Small intestine (tissue), 7 donors: ENCODE measurements around the gene GRID2. TPM values are rescaled to one million over a fixed set of nuclear protein-coding genes. Genes with fewer than 3 reads are reported as not detected.

Source experiments
- DNase-seq, 2 donors: peaks; one replicate each; pipeline versions ENCODE4 v3.0.0 to v3.0.0-alpha.2; 2013
- FAIRE-seq: peaks from 2 replicates; lab custom pipeline; 2012; peaks lifted over from hg19 to GRCh38; lab: Jason Lieb, UNC
- H3K27ac ChIP-seq, 3 donors: one replicate each; pipeline ENCODE4 v1.5.1; 2013; ENCODE audit warnings: low read length in 2 of 3, mild to moderate bottlenecking in 2 of 3, control low read depth in 1 of 3, inconsistent platforms in 1 of 3, low read depth in 1 of 3, moderate library complexity in 1 of 3
- H3K27me3 ChIP-seq, 3 donors: one replicate each; pipeline ENCODE4 v1.6.1; 2013; ENCODE audit warnings: low read length in 3 of 3, inconsistent platforms in 1 of 3; ENCODE audit not compliant: control insufficient read depth in 3 of 3, insufficient read depth in 3 of 3
- H3K36me3 ChIP-seq, 3 donors: one replicate each; pipeline ENCODE4 v1.6.1; 2013; ENCODE audit warnings: low read length in 3 of 3, inconsistent platforms in 1 of 3, low read depth in 1 of 3, mild to moderate bottlenecking in 1 of 3, moderate library complexity in 1 of 3; ENCODE audit not compliant: control insufficient read depth in 3 of 3, insufficient read depth in 2 of 3
- H3K4me1 ChIP-seq, 3 donors: one replicate each; pipeline ENCODE4 v1.6.1; 2013; ENCODE audit warnings: low read length in 2 of 3, inconsistent platforms in 1 of 3, low read depth in 1 of 3, mild to moderate bottlenecking in 1 of 3, moderate library complexity in 1 of 3; ENCODE audit not compliant: control insufficient read depth in 3 of 3, insufficient read depth in 2 of 3
- H3K4me3 ChIP-seq, 3 donors: one replicate each; pipeline ENCODE4 v1.5.1; 2013; ENCODE audit warnings: low read length in 3 of 3, control low read depth in 1 of 3, inconsistent platforms in 1 of 3, low read depth in 1 of 3, mild to moderate bottlenecking in 1 of 3, moderate library complexity in 1 of 3
- H3K9me3 ChIP-seq, 2 donors: one replicate each; pipeline ENCODE4 v1.6.1; 2013; ENCODE audit warnings: low read depth in 1 of 2, low read length in 1 of 2; ENCODE audit not compliant: control insufficient read depth in 2 of 2, insufficient read depth in 1 of 2
- WGBS, 3 donors: extraction: QIAGEN DNeasy Blood & Tissue Kit; methylation state at CpG; one replicate each; pipeline ENCODE4 v1.1.7; 2013; 5-methylcytosine and 5-hydroxymethylcytosine counted together
- polyA plus RNA-seq, 4 donors: library from polyadenylated mRNA; stranded (reverse) in 3 of 4; unstranded in 1 of 4; fragments of 200-250 nt in 3 of 4; fragments of 120-200 nt in 1 of 4; gene quantifications; one replicate each; pipeline versions ENCODE4 v1.2.1 to v1.2.3, GENCODE V29; 2013
- donor health status: healthy with polysubstance abuse.
- donor health status: control.
- donor health status: control.
- donor health status: Bipolar disorder and iron deficiency.
- donor health status: healthy.

GRID2 gene
- polyA plus RNA-seq, 4 donors: 0.06 to 0.27 (median 0.21) TPM; not detected in 1

- no peak for FAIRE-seq
Observed at GRCh38 chr4:93080316-93080715, 776.5 kb downstream of the GRID2 start.

GRCh38 chr4:93084599-93085305, 781.0 kb downstream of the GRID2 start:
- Histone ChIP-seq H3K4me1 (no peaks in the 10 kb centered on the region), H3K36me3 (no peaks in the 10 kb centered on the region), H3K27me3 (no peaks in the 10 kb centered on the region), H3K9me3 (no peaks in the 10 kb centered on the region), H3K4me3 (no peak overlapping the region), H3K27ac (no peak overlapping the region)
- DNase-seq: no peak
- WGBS, 3 donors: 80 to 87% (median 80%) methylated on average over 10 of the region's 10 CpGs
- FAIRE-seq: no peak

More at GRCh38 chr4:93080316-93080715, 776.5 kb downstream of the GRID2 start:
- H3K36me3 ChIP-seq: no peaks in the 10 kb centered on the region
- H3K27me3 ChIP-seq: no peaks in the 10 kb centered on the region
- H3K4me3 ChIP-seq: no peak overlapping the region
- no peak overlapping the region for H3K27ac ChIP-seq
- H3K9me3 ChIP-seq: no peaks in the 10 kb centered on the region
- H3K4me1 ChIP-seq: no peaks in the 10 kb centered on the region
- 63 to 88% (median 71%) methylated on average over 2 of the region's 2 CpGs for WGBS, 3 donors
- DNase-seq: no peak

- Histone ChIP-seq H3K36me3 (no peaks in the 10 kb centered on the region), H3K4me3 (no peak overlapping the region), H3K27me3 (no peaks in the 10 kb centered on the region), H3K9me3 (no peaks in the 10 kb centered on the region), H3K4me1 (no peaks in the 10 kb centered on the region), H3K27ac (no peak overlapping the region)
- DNase-seq (no peak), FAIRE-seq (no peak)
- 58 to 69% (median 65%) methylated on average over 4 of the region's 4 CpGs for WGBS, 3 donors
Observed at GRCh38 chr4:93086356-93086755, 782.6 kb downstream of the GRID2 start.

GRCh38 chr4:93092765-93093164, 789.0 kb downstream of the GRID2 start:
- FAIRE-seq (no peak), DNase-seq (no peak)
- H3K4me1 ChIP-seq: no peaks in the 10 kb centered on the region
- H3K27me3 ChIP-seq: no peaks in the 10 kb centered on the region
- H3K4me3 ChIP-seq: no peak overlapping the region
- WGBS, 3 donors: 83 to 86% (median 86%) methylated on average over 2 of the region's 2 CpGs
- H3K9me3 ChIP-seq: no peaks in the 10 kb centered on the region
- no peak overlapping the region for H3K27ac ChIP-seq
- H3K36me3 ChIP-seq: no peaks in the 10 kb centered on the region

GRCh38 chr4:93103042-93103441, 799.3 kb downstream of the GRID2 start:
- DNase-seq: no peak
- no peaks in the 10 kb centered on the region for H3K36me3 ChIP-seq
- no peak overlapping the region for H3K4me3 ChIP-seq
- FAIRE-seq: no peak
- H3K27me3 ChIP-seq: no peaks in the 10 kb centered on the region
- no peak overlapping the region for H3K27ac ChIP-seq
- H3K9me3 ChIP-seq: no peaks in the 10 kb centered on the region
- no peaks in the 10 kb centered on the region for H3K4me1 ChIP-seq
- WGBS, 3 donors: 89 to 91% (median 91%) methylated on average over 7 of the region's 7 CpGs

GRCh38 chr4:93116624-93117023, 812.9 kb downstream of the GRID2 start:
- no peaks in the 10 kb centered on the region for H3K36me3 ChIP-seq
- no peak overlapping the region for H3K27ac ChIP-seq
- DNase-seq: no peak
- no peak for FAIRE-seq
- H3K27me3 ChIP-seq: no peaks in the 10 kb centered on the region
- no peaks in the 10 kb centered on the region for H3K4me1 ChIP-seq
- no peak overlapping the region for H3K4me3 ChIP-seq
- H3K9me3 ChIP-seq: peaks cover 0 to 3% of the 10 kb centered on the region in 2 donors
- 81 to 89% (median 86%) methylated on average over 1 of the region's 1 CpG for WGBS, 3 donors

- FAIRE-seq: no peak
- Histone ChIP-seq H3K27ac (no peak overlapping the region), H3K27me3 (no peaks in the 10 kb centered on the region), H3K9me3 (no peaks in the 10 kb centered on the region), H3K36me3 (no peaks in the 10 kb centered on the region), H3K4me1 (no peaks in the 10 kb centered on the region), H3K4me3 (no peak overlapping the region)
- no peak for DNase-seq
- WGBS, 3 donors: 84 to 95% (median 86%) methylated on average over 2 of the region's 2 CpGs
Observed at GRCh38 chr4:93127489-93127888, 823.7 kb downstream of the GRID2 start.

GRCh38 chr4:93132631-93133030, 828.9 kb downstream of the GRID2 start:
- Histone ChIP-seq H3K4me3 (no peak overlapping the region), H3K9me3 (no peaks in the 10 kb centered on the region), H3K36me3 (no peaks in the 10 kb centered on the region), H3K27me3 (no peaks in the 10 kb centered on the region), H3K27ac (no peak overlapping the region), H3K4me1 (no peaks in the 10 kb centered on the region)
- FAIRE-seq (no peak), DNase-seq (no peak)
- 78 to 93% (median 89%) methylated on average over 6 of the region's 6 CpGs for WGBS, 3 donors

GRCh38 chr4:93139118-93139517, 835.4 kb downstream of the GRID2 start:
- DNase-seq: no peak
- Histone ChIP-seq H3K4me1 (no peaks in the 10 kb centered on the region), H3K9me3 (no peaks in the 10 kb centered on the region), H3K4me3 (no peak overlapping the region), H3K27ac (no peak overlapping the region), H3K27me3 (no peaks in the 10 kb centered on the region), H3K36me3 (no peaks in the 10 kb centered on the region)
- no peak for FAIRE-seq
